ENCODE measurements around the gene CYB561D2.
A peak's percentile ranks its signal among the peaks of the same experiment; 100 is the strongest.
"Not testable (repeated sequence)": the region's sequence is repeated elsewhere in the genome, so short reads cannot be mapped to it uniquely, and the experiment has no call there.

The CYB561D2 gene

GRCh38 chr3:50350527-50351322 is at the start of gene CYB561D2, which contains the start of gene NPRL2:
TSS of gene CYB561D2 (plus strand) at chr3:50350862. CDS start at chr3:50351434, 572 bp downstream.
TSS of gene NPRL2 (minus strand) at chr3:50350775. CDS start at chr3:50350652, 123 bp downstream.
- peak; percentile 97 for DNase-seq (ENCODE audit: low spot score)

GRCh38 chr3:50302095-50303012 is 48.3 kb upstream of the CYB561D2 start:
- no peak for DNase-seq (ENCODE audit: low spot score)

- DNase-seq (ENCODE audit: low spot score), result peak; percentile 64
Observed at GRCh38 chr3:50303013-50303815, 47.4 kb upstream of the CYB561D2 start, which contains the start of gene HYAL1. TSS of gene HYAL1 (minus strand) at chr3:50303574. CDS start at chr3:50302956, 618 bp downstream.

GRCh38 chr3:50304601-50305000 is 46.1 kb upstream of the CYB561D2 start:
- no peak for DNase-seq (ENCODE audit: low spot score)

- DNase-seq (ENCODE audit: low spot score), result not testable (repeated sequence)
Observed at GRCh38 chr3:50312041-50312440, 38.6 kb upstream of the CYB561D2 start.

- DNase-seq (ENCODE audit: low spot score), result no peak
Observed at GRCh38 chr3:50314342-50314741, 36.3 kb upstream of the CYB561D2 start.

GRCh38 chr3:50314816-50315215 is 35.8 kb upstream of the CYB561D2 start:
- no peak for DNase-seq (ENCODE audit: low spot score)

GRCh38 chr3:50316657-50317242 is 33.9 kb upstream of the CYB561D2 start:
- no peak for DNase-seq (ENCODE audit: low spot score)

- DNase-seq (ENCODE audit: low spot score), result no peak
Observed at GRCh38 chr3:50317300-50317699, 33.4 kb upstream of the CYB561D2 start.

- no peak for DNase-seq (ENCODE audit: low spot score)
Observed at GRCh38 chr3:50318163-50318562, 32.5 kb upstream of the CYB561D2 start.

- DNase-seq (ENCODE audit: low spot score), result no peak
Observed at GRCh38 chr3:50318615-50319014, 32.0 kb upstream of the CYB561D2 start.

GRCh38 chr3:50319181-50319893 is 31.3 kb upstream of the CYB561D2 start:
- DNase-seq (ENCODE audit: low spot score), result no peak

GRCh38 chr3:50319894-50320625 is 30.6 kb upstream of the CYB561D2 start:
- DNase-seq (ENCODE audit: low spot score), result no peak

- DNase-seq (ENCODE audit: low spot score), result no peak
Observed at GRCh38 chr3:50320853-50321335, 29.8 kb upstream of the CYB561D2 start.

GRCh38 chr3:50321336-50322114 is 29.1 kb upstream of the CYB561D2 start:
- DNase-seq (ENCODE audit: low spot score), result peak; percentile 95

GRCh38 chr3:50322115-50322385 is 28.6 kb upstream of the CYB561D2 start:
- no peak for DNase-seq (ENCODE audit: low spot score)

- DNase-seq (ENCODE audit: low spot score), result no peak
Observed at GRCh38 chr3:50322386-50323091, 28.1 kb upstream of the CYB561D2 start, which contains the start of gene HYAL2. TSS of gene HYAL2 (minus strand) at chr3:50322745. CDS start at chr3:50320489, 2,256 bp downstream.

- no peak for DNase-seq (ENCODE audit: low spot score)
Observed at GRCh38 chr3:50323092-50323600, 27.5 kb upstream of the CYB561D2 start.
